HG03095 (cell line): ENCODE data around the gene ADAMTS7.
"Not testable (repeated sequence)": the region's sequence is repeated elsewhere in the genome, so short reads cannot be mapped to it uniquely, and the experiment has no call there.

Experiments used
- ATAC-seq: cut with Tn5 transposase; IDR thresholded peaks from one replicate; pipeline ENCODE4 v1.9.1; 2021; ENCODE audit warnings: moderate library complexity; ENCODE audit not compliant: unreplicated experiment

ADAMTS7 gene

DNA sequence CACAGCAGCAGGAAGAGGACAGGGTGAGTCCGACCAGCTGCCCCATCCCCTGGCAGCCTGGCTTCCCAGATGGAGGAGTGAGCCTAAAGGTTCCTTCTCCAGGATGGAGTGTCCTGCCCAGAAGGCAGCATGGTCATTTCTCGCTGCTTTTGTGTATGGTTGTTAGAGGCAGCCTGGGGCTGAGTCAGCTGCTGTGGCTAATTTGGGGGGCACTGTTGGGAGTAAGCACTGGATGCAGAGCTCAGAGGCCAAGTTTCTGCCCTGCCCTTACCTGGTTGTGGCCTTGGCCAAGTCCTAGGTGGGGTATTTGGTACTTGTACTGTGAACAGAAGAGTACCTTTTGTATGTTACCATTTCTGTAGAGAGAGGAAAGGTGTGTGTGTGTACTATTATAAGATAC, 78.6 kb downstream of the ADAMTS7 start:
- ATAC-seq: no peak

DNA sequence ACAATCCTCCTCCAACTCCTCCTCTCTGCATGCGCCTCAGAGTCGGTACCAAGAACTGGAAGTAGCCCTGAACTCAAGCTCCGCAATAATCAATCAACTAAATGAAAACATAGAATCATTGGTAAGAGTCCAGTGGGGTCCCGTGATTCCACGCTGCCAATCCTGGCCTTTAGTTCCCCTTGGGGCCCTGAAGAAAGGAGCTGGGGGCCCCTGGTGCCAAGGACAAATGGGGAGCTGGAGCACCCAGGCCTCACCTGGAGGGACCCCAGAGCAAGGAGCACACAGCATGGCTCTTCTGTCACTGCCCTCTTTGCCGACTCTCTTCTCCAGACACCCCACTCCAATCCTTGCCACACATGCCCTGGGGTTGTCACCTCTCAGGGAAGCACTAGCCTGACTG, 80.3 kb downstream of the ADAMTS7 start:
- no peak for ATAC-seq

DNA sequence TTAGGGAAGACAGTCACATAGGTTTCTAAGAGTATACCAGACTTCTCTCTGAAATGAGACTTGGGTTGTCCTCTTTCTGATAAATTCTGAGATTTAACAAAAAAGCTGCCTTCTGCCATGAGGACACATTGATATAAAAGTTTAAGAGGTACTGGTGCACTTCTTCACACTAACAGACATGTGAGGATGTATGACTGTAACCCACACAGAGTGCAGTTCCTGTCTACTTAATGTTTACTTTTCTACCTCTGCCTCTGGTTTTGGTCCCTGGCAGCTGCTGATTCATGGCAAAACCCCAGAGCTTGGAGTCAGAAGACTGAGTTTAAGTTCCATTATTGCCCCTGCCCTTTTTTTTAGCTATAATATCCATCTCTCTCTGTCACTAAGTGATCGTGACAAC, 82.8 kb downstream of the ADAMTS7 start:
- not testable (repeated sequence) for ATAC-seq

DNA sequence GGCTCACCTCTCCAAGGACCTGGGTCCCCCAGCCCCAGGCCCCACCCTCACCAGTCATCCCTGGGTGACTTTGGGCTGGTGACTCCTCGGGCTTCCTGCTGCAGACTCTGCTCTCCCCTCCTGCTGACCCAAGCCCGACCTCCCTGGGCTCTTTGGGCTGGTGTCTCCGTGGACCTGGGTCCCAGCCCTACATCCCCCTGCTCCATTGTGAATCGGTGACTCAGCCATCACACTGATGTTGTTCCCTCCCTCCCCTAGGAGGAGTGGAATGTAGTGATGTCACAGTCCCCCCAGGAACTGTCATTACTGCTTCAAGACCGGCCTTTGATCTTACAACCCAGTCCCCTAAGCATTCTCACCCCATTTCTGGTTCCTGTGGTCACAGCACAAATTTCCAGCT, 83.7 kb downstream of the ADAMTS7 start:
- no peak for ATAC-seq

DNA sequence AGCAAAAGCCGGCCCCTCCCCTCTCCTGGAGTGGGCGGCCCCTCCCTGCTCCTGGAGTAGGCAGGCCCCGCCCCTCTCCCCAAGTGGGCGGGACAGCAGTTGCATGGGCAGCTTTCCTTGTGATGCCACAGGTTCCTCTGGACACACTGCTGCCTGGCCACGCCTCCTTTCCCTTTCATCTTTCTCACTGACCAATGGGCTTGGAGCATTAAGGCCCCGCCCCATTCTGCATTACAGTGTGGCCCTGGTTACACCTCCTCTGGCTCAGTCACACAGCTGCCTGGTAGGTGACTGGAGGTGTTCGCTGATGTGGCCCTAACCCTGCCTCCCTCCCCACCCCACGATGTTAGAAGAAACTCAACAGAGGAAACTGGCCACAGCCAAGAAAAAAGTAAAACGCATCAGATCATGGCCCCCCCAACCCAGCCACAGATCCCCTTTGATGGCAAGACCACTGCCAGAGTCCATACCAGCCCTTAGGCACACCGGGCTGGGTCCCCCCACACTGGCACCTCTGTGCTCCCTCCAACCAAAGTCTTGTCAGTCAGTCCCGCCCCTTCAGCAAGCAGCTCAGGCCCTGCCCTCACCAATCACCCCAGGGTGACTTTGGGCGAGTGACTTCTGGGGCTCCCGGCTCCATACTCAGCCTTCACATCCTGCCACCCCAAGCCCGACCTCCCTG, 84.3 kb downstream of the ADAMTS7 start:
- ATAC-seq: no peak

DNA sequence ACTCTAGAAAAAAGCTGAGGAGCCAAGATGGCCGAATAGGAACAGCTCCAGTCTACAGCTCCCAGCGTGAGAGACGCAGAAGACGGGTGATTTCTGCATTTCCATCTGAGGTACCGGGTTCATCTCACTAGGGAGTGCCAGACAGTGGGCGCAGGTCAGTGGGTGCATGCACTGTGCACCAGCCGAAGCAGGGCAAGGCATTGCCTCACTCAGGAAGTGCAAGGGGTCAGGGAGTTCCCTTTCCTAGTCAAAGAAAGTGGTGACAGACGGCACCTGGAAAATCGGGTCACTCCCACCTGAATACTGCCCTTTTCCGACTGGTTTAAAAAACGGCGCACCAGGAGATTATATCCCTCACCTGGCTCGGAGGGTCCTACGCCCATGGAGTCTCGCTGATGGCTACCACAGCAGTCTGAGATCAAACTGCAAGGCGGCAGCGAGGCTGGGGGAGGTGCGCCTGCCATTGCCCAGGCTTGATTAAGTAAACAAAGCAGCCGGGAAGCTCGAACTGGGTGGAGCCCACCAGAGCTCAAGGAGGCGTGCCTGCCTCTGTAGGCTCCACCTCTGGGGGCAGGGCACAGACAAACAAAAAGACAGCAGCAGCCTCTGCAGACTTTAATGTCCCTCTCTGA, 91.3 kb downstream of the ADAMTS7 start:
- not testable (repeated sequence) for ATAC-seq

DNA sequence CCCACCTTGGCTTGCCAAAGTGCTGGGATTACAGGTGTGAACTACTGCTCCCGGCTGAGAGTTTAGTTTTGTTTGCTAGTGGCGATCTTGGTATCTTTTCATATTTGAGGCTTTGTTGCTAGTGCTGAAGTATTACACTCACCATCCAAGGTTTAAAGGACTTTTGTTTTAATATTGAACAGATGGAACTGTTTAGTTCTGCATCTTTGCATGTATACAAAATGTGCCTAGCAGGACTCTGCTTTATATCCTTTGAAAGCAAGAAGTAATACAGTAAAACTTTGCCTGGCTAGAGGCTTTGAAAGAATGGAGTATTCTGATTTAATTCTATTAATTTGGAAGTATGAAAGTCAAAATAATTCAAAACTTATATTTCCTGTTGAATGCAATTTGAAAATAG, 92.4 kb downstream of the ADAMTS7 start:
- no peak for ATAC-seq

DNA sequence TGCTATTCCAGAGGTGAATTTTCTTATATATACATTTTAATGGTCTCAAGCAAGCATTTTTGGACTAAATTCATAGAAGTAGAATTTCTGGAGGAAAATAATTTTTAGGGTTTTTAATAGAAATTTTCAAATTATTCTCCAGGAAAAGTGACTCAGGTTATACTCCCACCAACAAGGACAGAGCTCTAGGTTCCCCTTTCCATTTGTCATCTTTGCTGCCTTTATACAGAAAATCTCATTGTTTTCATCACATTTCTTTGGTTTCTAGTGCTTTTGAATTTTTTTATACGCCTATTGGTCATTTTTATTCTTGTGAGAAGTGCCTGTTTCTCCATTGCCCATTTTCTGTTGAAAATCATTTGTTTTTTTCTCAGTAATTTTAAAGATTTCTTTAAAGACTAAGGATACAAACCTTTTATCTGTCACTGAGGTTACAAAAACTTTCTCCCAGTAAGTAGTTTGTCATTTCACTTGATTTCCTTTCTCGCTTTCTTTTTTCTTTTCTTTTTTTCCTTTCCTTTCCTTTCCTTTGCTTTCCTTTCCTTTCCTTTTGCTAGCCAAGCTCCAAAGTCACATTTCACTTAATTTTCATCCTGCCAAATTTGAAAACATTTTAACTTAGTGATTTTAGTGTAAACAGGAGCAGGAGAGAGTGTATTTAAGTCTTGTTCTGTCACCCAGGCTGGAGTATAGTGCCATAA, 93.2 kb downstream of the ADAMTS7 start:
- no peak for ATAC-seq

DNA sequence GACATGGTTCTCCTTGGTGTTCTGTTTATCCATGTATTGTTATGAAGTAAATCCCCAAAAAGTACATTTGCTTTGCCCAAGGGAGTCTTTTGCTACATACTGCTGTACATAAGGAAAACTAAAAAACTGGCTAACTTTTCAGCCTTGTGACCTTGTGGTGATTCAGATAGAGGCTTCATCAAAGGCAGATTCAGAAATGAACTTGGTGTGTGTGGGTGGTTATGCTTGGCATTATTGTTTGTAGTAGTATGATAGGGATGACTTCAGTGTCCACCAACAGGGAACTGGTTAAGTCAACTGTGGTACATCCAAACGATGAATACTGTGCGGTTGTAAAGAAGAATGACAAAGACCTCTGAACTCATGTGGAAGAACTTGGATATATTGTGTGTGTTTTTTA, 94.6 kb downstream of the ADAMTS7 start:
- no peak for ATAC-seq

DNA sequence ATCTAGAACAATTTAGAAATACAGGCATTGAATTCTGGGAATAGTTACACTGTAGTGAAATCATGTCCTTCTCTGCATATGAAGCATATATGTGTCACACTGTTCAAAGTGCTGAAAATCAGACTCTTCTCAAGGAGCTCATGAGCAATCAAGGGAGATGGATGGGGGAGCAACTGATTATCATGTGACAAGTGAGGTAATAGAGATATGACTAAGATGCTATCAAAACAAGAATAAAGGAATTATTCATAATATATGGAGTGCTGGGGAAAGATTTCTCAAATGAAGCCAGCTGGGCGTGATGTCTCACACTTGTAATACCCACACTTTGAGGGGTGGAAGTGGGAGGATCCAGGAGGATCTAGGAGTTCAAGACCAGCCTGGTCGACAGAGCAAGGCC, 95.3 kb downstream of the ADAMTS7 start:
- ATAC-seq: no peak

DNA sequence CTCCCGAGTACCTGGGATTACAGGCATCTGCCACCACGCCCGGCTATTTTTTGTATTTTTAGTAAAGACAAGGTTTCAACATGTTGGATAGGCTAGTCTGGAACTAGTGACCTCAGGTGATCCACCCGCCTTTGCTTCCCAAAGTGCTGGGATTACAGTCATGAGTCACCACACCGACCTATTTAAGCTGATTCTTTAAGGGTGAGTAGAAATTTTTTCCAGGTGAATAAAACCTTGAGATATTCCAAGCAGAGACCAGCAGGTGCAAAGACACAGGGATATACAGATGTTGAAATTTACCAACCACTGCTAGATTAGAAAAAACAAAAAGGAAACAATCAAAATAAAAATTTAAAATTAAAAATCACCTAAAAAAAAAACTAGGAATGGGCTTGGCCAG, 95.8 kb downstream of the ADAMTS7 start:
- no peak for ATAC-seq

DNA sequence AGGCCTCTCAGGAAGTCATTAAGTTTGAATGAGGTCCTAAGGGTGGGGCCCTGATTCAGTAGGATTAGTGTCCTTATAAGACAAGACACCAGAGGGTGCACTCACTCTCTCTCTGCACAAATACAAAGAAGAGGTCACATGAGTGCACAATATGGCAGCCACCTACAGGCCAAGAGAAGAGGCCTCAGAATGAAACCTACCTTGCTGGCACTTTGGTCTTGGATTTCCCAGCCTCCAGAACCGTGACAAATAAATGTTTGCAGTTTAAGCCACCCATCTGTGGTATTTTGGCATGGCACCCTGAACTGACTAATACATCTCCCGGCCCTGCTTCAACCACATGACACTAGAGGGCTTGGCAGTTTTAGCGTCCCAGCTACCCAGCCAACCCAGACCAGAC, 96.4 kb downstream of the ADAMTS7 start:
- ATAC-seq: no peak

DNA sequence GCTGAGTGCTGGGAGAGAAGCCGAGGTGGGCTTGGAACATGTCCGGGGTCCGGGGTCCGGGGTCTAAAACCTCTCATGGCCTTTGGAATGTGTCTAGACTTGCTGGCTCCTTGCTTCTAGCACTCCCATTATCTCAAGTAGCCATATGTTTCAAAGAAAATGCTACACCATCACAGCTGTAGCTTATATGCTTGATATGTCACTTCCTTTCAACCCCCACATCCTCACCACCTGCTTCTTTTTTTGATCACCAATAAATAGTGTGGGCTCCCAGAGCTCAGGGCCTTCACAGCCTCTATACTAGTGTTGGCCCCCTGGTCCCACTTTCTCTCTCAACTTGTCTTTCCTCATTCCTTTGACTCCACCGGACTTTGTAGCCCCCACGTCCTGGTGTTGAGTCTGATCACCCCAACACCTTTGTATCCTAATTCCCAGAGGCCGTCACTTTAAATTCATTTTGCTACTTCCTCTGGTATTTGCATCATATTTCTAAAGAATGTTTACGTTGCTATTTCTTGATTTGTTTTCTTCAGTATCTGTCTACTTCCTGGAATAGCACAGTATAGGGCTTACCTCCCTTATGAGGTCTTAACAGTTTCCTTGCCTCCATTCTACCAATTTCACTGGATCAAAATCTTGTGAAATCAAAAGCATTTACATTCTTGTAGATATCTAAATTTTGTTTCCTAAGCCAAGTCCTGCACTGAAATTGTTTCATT, 98.3 kb downstream of the ADAMTS7 start:
- no peak for ATAC-seq

DNA sequence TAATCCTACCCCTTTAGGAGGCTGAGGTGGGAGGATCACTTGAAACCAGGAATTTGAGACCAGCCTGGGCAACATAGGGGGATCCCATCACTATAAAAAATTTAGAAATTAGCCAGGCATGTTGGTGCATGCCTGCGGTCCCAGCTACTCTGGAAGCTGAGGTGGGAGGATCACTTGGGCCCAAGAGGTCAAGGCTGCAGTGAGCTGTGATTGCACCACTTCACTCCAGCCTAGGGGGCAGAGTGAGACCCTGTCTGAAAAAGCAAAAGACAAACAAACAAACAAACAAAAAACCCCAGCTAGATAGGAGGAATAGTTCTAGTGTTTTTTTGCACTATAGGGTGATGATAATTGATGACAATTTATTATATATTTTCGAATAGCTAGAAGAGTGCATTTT, 99.6 kb downstream of the ADAMTS7 start:
- ATAC-seq: no peak

DNA sequence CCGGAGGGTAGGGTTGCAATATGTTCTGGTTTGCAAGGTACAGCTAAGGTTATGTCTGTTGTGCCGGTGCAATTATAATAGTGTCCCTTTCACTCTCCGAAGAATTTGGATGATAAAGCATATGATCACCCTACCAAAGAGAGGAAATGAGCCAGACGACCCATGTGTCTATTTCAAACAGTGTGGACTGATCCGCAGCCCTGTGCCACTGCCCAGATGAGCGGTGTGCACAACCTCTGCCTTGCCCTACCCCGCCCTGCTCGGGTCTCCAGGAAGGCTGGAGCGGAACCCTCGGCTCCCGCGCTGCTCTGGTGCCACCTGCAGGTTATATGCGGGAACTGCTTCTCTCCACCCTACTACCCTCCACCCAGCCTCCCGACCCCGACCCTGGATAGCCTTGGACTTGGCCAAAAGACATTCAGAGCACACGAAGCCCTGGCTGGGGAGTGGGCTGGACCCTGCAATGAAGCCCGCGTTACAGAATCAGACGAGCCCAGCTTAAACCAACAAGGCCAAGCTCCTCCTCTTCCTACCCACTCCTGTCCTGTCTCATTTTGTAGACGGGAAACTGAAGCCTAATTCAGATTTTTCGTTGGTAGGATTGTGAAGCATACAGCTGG, 101.9 kb downstream of the ADAMTS7 start:
- no peak for ATAC-seq
